Ovary (tissue), 3 donors: ENCODE data around the gene ZNF354C.

Source experiments
- EP300 ChIP-seq: sonication (generic); formaldehyde crosslinking; IDR thresholded peaks from one replicate; pipeline ENCODE4 v1.6.1; 2017; ENCODE audit warnings: antibody characterized with exemption
- POLR2A ChIP-seq: fragments of 450-650 bp; IDR thresholded peaks from one replicate; pipeline ENCODE4 v1.6.1; 2017; ENCODE audit warnings: antibody characterized with exemption, mild to moderate bottlenecking, moderate library complexity
- TF ChIP-seq, protein P1 (sequence below), 3 donors: fragments of 450-650 bp in 2 of 3; fragments of 200-600 bp in 1 of 3; IDR thresholded peaks; one replicate each; pipeline versions ENCODE4 v1.5.1 to v1.8.0; 2016 to 2022; ENCODE audit warnings: antibody characterized with exemption in 3 of 3, mild to moderate bottlenecking in 1 of 3
- donor health status: DM: no; HTN: no; CAD: no.

DNA sequence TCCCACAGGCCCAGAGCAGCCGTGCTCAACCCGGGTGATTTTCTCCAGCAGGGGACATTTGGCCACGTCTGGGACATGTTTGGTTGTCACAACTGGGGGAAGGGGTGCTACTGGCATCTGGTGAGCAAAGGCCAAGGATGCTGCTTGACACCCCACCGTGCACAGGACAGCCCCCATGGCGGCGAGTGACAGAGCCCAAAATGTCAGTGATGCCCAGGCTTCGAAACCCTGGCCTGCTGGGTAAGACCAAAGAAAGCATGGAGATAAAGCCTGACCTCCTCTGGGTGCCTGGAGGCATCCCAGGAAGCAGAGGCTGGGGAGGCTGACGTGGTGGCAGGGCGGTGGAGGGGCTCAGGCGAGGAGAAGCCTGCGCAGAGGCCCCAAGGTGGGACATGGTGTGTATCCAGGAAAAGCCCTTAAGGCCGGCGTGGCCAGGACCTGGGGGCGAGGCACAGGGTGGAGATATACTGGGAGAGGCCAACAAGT is 66.4 kb downstream of the ZNF354C start:
- TF ChIP-seq EP300 (no peak), POLR2A (no peak)
- TF ChIP-seq, protein P1, sequence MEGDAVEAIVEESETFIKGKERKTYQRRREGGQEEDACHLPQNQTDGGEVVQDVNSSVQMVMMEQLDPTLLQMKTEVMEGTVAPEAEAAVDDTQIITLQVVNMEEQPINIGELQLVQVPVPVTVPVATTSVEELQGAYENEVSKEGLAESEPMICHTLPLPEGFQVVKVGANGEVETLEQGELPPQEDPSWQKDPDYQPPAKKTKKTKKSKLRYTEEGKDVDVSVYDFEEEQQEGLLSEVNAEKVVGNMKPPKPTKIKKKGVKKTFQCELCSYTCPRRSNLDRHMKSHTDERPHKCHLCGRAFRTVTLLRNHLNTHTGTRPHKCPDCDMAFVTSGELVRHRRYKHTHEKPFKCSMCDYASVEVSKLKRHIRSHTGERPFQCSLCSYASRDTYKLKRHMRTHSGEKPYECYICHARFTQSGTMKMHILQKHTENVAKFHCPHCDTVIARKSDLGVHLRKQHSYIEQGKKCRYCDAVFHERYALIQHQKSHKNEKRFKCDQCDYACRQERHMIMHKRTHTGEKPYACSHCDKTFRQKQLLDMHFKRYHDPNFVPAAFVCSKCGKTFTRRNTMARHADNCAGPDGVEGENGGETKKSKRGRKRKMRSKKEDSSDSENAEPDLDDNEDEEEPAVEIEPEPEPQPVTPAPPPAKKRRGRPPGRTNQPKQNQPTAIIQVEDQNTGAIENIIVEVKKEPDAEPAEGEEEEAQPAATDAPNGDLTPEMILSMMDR (IDR thresholded peaks at IDR 0.05) = no peak
